22Rv1 (cell line): Measurements from ENCODE around the gene MAGI1.

ENCODE experiments used
- ZFX ChIP-seq: fragments of 450-650 bp; IDR thresholded peaks from 2 replicates; pipeline ENCODE4 v1.6.1; 2017; ENCODE audit warnings: antibody characterized with exemption, borderline replicate concordance
- TF ChIP-seq, protein P1 (sequence below): fragments of 450-650 bp; IDR thresholded peaks from 2 replicates; pipeline ENCODE4 v1.5.1; 2017; ENCODE audit warnings: mild to moderate bottlenecking

DNA sequence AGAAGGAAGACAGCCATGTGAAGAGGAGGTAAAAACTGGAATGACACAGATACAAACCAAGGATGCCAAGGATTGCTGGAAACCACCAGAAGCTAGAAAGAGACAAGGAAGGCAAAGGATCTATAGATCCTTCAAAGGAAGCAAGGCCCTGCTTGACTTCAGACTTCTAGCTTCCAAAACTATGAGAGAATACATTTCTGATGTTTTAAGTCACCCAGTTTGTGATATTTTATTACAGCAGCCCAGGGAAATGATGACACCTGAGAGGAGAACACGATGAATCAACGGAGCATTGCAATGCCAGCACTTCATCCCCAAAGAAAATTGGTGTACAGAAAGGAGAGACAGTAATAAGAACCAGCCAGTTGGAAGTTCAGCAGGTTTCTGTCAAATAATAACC lies 116.3 kb downstream of the MAGI1 start:
- TF ChIP-seq, protein P1, sequence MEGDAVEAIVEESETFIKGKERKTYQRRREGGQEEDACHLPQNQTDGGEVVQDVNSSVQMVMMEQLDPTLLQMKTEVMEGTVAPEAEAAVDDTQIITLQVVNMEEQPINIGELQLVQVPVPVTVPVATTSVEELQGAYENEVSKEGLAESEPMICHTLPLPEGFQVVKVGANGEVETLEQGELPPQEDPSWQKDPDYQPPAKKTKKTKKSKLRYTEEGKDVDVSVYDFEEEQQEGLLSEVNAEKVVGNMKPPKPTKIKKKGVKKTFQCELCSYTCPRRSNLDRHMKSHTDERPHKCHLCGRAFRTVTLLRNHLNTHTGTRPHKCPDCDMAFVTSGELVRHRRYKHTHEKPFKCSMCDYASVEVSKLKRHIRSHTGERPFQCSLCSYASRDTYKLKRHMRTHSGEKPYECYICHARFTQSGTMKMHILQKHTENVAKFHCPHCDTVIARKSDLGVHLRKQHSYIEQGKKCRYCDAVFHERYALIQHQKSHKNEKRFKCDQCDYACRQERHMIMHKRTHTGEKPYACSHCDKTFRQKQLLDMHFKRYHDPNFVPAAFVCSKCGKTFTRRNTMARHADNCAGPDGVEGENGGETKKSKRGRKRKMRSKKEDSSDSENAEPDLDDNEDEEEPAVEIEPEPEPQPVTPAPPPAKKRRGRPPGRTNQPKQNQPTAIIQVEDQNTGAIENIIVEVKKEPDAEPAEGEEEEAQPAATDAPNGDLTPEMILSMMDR, result no peak
- TF ChIP-seq ZFX, result no peak
